Fibroblast of lung (primary cell): ENCODE results near the gene MEG3. TPM values are rescaled to one million over a fixed set of nuclear protein-coding genes. Genes with fewer than 3 reads are reported as not detected.

Source experiments
- DNase-seq, 2 donors: peaks; one replicate each; pipeline versions ENCODE4 v3.0.0 to v3.0.0-alpha.2; 2010; ENCODE audit warnings: low read depth in 2 of 2
- H2AFZ ChIP-seq: 2 replicates; pipeline ENCODE4 v1.5.1; 2012; ENCODE audit warnings: low read length, control low read depth, inconsistent platforms
- H3K27ac ChIP-seq: 2 replicates; pipeline ENCODE4 v1.5.1; 2011; ENCODE audit warnings: low read length, control low read depth; ENCODE audit not compliant: insufficient read depth
- H3K27me3 ChIP-seq: 2 replicates; pipeline ENCODE4 v1.5.1; 2011; ENCODE audit warnings: mild to moderate bottlenecking, low read length; ENCODE audit not compliant: control insufficient read depth, insufficient read depth
- H3K36me3 ChIP-seq: 2 replicates; pipeline ENCODE4 v1.5.1; 2011; ENCODE audit warnings: low read length; ENCODE audit not compliant: control insufficient read depth, insufficient read depth
- H3K4me1 ChIP-seq: 2 replicates; pipeline ENCODE4 v1.5.1; 2011; ENCODE audit warnings: low read length; ENCODE audit not compliant: control insufficient read depth, insufficient read depth; ENCODE audit errors: extremely low read depth
- H3K4me2 ChIP-seq: 2 replicates; pipeline ENCODE4 v1.5.1; 2011; ENCODE audit warnings: low read length, control low read depth; ENCODE audit not compliant: insufficient read depth; ENCODE audit errors: extremely low read depth
- H3K4me3 ChIP-seq, 4 experiments: fragments of 200-600 bp in 1 of 4; sonication (generic) in 1 of 4; replicated peaks in 1 of 4; 2 replicates each; pipeline ENCODE4 v1.5.1; 2011 to 2016; ENCODE audit warnings: low read length in 4 of 4, low read depth in 3 of 4, mild to moderate bottlenecking in 3 of 4, control low read depth in 2 of 4, inconsistent platforms in 1 of 4, mixed read lengths in 1 of 4; ENCODE audit not compliant: insufficient read depth in 1 of 4; ENCODE audit errors: control extremely low read depth in 1 of 4
- H3K79me2 ChIP-seq: 2 replicates; pipeline ENCODE4 v1.5.1; 2012; ENCODE audit warnings: mild to moderate bottlenecking, low read length, inconsistent platforms; ENCODE audit not compliant: control insufficient read depth, insufficient read depth
- H3K9ac ChIP-seq: 2 replicates; pipeline ENCODE4 v1.5.1; 2011; ENCODE audit warnings: mild to moderate bottlenecking, low read length, control low read depth; ENCODE audit not compliant: insufficient read depth
- H3K9me3 ChIP-seq: 2 replicates; pipeline ENCODE4 v1.5.1; 2012; ENCODE audit warnings: low read depth, low read length; ENCODE audit not compliant: control insufficient read depth, insufficient read depth
- H4K20me1 ChIP-seq: 2 replicates; pipeline ENCODE4 v1.5.1; 2011; ENCODE audit warnings: low read length; ENCODE audit not compliant: control insufficient read depth, insufficient read depth; ENCODE audit errors: extremely low read depth
- EZH2 ChIP-seq: IDR thresholded peaks from 2 replicates; pipeline ENCODE4 v1.5.1; 2012; ENCODE audit warnings: low read length, control low read depth, mild to moderate bottlenecking; ENCODE audit errors: missing control alignments
- polyA plus RNA-seq, 2 donors: library from polyadenylated mRNA; depleted of rRNA in 1 of 2; stranded (reverse) in 1 of 2; unstranded in 1 of 2; fragments of >200 nt; gene quantifications; 2 replicates each; pipeline ENCODE4 v1.2.1, GENCODE V29; 2011 to 2012; ENCODE audit warnings: missing spikeins in 1 of 2
- total RNA-seq: library from RNA; depleted of rRNA; stranded (reverse); fragments of >200 nt; gene quantifications from 2 replicates; pipeline ENCODE4 v1.2.1, GENCODE V29; 2014
- TF ChIP-seq, protein P1 (sequence below), 2 donors: IDR thresholded peaks in 1 of 2; conservative IDR thresholded peaks in 1 of 2; 1 replicate in 1 of 2; 2 replicates in 1 of 2; pipeline ENCODE4 v1.5.1; 2011 to 2012; ENCODE audit warnings: low read length in 2 of 2, control low read depth in 1 of 2, inconsistent platforms in 1 of 2, low read depth in 1 of 2, mild to moderate bottlenecking in 1 of 2

MEG3 gene
- total and polyA plus RNA-seq, 2 donors (not counting 1 experiment from before 2014, with no cell fraction given) = 104 to 182 TPM

DNA sequence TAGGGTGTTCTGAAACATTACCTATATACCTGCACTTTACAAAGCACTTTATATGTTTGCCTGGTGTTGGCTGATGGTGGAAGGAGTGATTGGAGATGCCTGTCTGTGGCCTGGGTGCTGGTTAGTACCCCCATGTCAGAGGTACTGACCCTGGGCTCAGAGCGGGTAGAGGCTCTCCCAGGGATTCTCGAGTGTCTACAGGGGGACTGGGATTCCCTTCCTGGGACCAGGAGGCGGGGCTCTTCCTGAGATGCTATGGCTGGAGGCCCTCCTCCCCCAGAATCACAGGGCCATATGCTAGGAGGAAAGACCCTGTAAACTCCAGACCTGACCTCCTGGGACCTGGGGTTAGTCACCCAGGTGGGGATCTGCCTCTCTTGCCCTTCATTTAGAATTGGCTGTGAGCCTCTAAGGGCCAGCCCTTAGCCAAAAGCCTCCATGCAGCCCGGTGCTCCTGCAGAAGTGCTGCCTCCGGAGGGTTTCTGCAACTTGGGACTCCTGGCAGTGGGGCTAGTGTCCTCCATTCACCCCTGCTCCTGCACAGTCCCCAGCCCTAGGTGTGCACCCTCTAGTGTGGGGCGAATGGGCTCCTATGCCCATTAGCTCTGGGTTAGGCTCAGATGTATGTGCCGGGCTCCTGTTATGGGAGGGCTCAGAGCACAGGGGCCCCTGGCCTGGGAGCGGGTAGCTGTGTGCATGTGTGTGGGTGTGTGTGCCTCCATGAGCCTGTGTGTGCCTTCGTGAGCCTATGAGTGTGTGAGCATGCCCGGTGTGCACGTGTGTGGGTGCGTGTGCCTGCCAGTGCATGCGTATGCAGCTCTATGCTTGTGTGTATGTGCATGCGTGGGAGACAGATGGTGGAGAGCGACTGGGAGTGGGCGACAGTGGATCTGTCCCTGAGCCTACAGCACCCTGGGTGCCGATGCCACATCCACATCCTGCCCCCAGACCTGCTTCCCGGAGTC is 41.0 kb downstream of the MEG3 start:
- Histone ChIP-seq H3K9me3 (no peaks in the 10 kb centered on the region), H3K27ac (no peak overlapping the region), H3K27me3 (no peaks in the 10 kb centered on the region), H3K4me2 (no peak overlapping the region), H3K4me3 (no peak overlapping the region), H2AFZ (no peak overlapping the region), H4K20me1 (no peaks in the 10 kb centered on the region), H3K79me2 (no peaks in the 10 kb centered on the region), H3K4me1 (no peaks in the 10 kb centered on the region), H3K36me3 (peaks cover 5% of the 10 kb centered on the region), H3K9ac (no peak overlapping the region)
- no peak for DNase-seq
- TF ChIP-seq EZH2 = no peak
- TF ChIP-seq, protein P1, sequence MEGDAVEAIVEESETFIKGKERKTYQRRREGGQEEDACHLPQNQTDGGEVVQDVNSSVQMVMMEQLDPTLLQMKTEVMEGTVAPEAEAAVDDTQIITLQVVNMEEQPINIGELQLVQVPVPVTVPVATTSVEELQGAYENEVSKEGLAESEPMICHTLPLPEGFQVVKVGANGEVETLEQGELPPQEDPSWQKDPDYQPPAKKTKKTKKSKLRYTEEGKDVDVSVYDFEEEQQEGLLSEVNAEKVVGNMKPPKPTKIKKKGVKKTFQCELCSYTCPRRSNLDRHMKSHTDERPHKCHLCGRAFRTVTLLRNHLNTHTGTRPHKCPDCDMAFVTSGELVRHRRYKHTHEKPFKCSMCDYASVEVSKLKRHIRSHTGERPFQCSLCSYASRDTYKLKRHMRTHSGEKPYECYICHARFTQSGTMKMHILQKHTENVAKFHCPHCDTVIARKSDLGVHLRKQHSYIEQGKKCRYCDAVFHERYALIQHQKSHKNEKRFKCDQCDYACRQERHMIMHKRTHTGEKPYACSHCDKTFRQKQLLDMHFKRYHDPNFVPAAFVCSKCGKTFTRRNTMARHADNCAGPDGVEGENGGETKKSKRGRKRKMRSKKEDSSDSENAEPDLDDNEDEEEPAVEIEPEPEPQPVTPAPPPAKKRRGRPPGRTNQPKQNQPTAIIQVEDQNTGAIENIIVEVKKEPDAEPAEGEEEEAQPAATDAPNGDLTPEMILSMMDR (conservative IDR thresholded peaks at IDR 0.05 in 1 of 2, IDR thresholded peaks at IDR 0.05 in 1 of 2; ENCODE audit: low read depth in 1 of 2, low read length in 2 of 2) = no peak

DNA sequence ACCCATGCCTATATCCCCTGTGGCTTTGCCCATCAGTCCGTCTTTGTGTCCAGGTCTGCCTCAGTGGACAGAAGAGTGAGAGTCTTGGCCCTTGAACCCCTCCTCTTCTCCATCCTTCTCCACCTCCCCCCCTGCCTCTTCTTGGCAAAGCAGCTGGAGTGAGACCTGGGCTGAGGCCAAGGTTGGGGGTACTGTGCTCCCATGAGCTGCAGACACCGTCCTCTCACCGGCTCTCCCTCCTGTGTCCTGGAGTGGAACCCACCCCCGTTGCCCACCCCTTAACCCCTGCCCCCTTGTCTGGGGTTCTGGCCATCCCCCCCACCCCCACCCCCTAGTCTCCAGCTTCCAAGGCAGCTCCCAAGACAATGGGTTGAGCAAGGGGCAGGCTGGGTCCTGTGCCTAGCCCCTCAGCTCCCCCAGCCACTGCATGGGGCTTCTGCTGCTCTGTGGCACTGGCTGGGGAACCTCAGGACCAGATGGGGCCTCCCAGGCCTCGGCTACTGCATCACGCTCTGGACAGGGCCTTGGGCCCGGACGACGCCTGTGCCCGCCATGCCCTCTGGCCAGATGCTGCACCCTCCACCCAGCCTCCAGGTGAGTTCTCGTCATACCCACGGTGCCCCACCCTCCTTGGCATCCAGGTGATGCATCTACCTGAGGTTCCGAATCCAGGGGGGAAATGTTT is 41.9 kb downstream of the MEG3 start:
- no peaks in the 10 kb centered on the region for H3K4me1 ChIP-seq
- no peaks in the 10 kb centered on the region for H3K9me3 ChIP-seq
- no peaks in the 10 kb centered on the region for H4K20me1 ChIP-seq
- H3K79me2 ChIP-seq = no peaks in the 10 kb centered on the region
- H3K27ac ChIP-seq = no peak overlapping the region
- H3K4me3 ChIP-seq = no peak overlapping the region
- H3K4me2 ChIP-seq = no peak overlapping the region
- H3K27me3 ChIP-seq = no peaks in the 10 kb centered on the region
- peaks cover 5% of the 10 kb centered on the region for H3K36me3 ChIP-seq
- DNase-seq = no peak
- TF ChIP-seq, protein P1 (conservative IDR thresholded peaks at IDR 0.05 in 1 of 2, IDR thresholded peaks at IDR 0.05 in 1 of 2; ENCODE audit: low read depth in 1 of 2, low read length in 2 of 2) = no peak
- no peak for TF ChIP-seq EZH2
- no peak overlapping the region for H2AFZ ChIP-seq
- no peak overlapping the region for H3K9ac ChIP-seq

DNA sequence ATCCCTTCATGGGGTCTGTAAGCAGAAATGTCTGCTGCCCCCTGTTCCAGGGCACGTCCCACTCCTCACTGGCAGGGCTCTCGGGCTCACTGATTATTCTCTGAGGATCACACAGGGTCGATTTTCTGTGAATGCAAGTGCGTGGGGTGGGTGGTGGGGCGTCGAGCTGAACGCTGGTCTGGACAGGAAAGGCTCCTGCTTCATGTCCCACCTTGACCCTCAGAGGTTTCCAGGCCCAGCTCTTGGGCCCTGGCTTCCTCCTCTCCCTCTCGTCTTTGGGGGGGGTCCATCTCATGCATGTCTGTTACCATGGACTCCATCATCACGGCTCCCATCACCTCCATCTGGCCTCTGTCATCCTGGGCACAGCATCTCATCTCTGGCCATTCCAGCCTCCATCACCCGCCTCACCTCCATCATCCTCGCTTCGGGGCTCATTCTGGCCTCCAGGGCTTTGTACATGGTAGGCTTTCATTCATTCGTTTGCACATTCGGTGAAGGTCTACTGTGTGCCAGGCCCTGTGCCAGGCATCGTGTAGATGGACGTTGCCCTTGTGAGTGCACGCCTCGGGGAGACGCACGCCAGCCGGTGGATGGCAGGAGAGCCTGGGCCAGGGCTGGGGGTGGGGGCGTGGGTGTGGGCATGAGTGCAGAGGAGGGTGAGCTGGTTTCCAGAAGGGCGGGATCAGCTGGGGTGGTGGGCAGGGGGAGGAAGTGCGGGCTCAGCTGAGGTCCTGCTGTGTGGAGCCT is 42.9 kb downstream of the MEG3 start:
- Histone ChIP-seq H3K79me2 (no peaks in the 10 kb centered on the region), H3K27ac (no peak overlapping the region), H3K9me3 (no peaks in the 10 kb centered on the region), H3K27me3 (no peaks in the 10 kb centered on the region), H3K4me1 (no peaks in the 10 kb centered on the region), H3K36me3 (peaks cover 5% of the 10 kb centered on the region), H3K9ac (no peak overlapping the region), H2AFZ (no peak overlapping the region), H4K20me1 (no peaks in the 10 kb centered on the region), H3K4me3 (no peak overlapping the region), H3K4me2 (no peak overlapping the region)
- DNase-seq = no peak
- TF ChIP-seq, protein P1 (conservative IDR thresholded peaks at IDR 0.05 in 1 of 2, IDR thresholded peaks at IDR 0.05 in 1 of 2; ENCODE audit: low read depth in 1 of 2, low read length in 2 of 2) = no peak
- no peak for TF ChIP-seq EZH2
